DMS53 treated with DMSO at 0.1 percent for 48 hours (cell line): ENCODE results near the gene FAM25G.

Source experiments
- DNase-seq: peaks from one replicate; lab custom pipeline; 2025; ENCODE audit not compliant: unreplicated experiment; lab: John Stamatoyannopoulos, UW

The FAM25G gene

DNA sequence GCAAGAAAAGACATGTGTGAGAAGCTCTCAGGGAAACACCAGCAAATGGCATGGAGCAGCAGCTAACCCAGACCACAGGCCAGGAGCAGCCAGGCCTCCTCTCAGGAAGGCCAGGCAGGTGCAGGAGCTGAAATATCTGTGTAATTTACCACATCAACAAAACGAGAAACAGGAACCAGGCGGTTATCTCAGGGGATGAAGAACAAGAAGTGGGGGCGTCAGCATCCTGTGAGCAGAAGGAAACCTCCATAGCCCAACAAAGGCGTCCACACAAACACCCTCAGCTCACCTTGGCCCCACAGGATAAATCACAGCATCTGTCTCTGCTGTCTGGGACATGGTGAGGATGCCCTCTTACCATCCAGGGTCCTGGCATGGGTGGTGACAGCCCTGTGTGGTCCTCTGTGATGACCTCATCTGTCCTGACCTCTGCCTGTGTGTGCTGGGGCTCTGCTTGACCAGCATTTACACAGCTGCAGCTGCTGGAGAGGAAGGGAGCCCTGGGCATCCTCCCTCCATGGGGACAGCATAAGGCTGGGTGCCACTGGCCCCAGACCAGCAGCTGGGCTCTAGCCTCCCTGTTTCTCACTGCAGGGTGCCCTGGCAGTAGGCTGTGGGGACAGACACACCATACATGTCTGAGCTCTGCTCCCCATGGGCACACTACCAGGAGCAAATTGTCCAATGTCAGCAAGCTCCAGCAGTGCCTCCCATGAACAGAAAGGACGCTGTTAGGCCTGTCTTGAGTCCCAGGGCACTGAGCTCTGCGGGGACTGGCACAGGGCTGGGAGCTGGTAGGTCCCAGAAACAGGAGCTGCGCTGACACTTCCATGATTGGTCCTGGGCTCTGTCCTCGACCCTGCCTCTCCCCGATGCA lies 42.2 kb downstream of the FAM25G start:
- peak; percentile 40 for DNase-seq

DNA sequence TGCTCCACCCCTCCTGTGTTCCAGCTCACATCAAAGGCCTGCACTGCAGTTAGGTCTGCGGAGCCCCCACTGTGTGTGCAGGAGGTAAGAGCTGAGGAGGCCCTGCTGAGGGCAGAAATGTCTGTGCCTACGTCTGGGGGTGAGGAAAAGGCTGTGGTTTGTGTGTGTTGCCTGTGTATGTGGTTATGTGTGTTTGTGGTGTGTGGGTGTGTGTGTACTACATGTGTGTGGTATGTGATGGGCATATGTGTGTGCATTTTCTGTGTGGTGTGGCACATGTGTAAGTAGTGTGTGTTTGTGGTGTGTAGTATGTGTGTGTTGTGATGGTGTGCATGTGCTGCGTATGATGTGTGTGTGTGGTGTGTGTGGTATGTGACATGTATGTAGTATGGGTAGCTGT lies 43.8 kb downstream of the FAM25G start:
- DNase-seq = no peak

DNA sequence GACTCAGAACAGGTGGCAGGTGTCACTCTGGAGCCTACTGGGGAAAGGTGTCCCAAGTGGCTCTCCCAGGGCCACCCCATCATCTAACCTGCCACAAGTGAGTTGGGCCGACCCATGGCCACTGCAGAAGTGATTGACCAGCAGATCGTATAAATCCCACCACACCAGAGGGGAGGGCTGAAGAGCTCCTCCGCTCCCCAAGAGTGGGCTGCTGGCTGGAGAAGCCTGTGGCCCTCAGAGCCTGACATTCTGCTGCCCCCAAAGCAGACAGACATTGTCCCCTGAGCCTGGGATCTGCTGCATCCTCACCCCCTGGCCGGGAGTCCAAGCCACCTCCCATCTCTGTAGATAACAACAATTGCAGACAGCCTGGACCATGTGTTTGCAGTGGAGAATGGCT lies 44.3 kb downstream of the FAM25G start:
- DNase-seq = no peak

DNA sequence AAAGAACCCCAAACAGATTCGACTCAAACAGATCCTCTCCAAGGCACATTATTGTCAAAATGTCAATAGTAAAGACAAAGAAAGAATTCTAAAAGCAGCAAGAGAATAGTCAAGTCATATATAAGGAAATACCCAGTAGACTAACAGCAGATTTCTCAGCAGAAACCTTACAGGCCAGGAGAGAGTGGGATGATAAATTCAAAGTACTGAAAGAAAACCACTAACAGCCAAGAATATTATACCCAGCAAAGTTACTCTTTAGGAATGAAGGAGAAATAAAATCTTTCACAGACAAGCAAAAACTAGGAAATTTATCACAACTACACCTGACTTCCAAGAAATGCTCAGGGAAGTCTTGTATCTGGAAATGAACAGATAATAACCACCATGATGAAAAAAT lies 45.8 kb downstream of the FAM25G start:
- DNase-seq = no peak

DNA sequence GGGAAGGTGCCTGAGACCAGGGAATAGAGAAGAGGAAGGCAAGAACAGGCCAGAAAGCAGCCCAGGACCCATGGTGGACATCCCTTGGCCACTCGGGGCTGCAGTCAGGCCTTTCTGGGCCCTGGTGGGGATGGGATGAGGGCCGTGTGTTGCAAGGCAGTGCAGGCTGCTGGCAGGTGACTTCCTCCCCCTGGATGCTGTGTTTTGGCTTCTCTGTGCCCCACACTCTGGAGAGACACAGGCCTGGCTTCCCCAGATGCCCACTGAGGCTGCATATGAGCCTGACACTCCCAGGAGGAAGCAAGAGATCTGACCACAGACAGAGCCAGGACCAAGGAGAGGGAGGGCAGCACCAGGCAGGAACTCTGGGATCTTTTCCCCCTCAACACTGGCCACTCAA lies 47.5 kb downstream of the FAM25G start:
- no peak for DNase-seq

DNA sequence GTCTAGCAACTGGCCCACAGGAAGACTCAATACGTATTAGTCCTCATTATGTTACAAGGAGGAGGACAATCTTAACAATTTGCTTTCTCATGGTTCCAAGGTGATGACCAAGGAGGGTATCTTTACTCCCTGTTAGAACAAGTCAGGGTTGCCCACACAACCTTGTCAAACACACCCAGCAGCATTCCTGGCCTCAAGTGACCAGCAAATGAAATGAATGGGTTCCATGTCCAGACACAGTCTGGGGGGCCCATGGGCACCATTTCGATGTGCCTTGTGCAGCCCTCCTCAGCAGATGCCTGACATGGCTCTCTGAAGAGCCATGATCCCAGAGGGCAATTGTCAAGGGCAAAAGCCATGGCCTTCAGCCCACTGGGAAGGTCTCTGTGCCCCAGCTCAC lies 48.4 kb downstream of the FAM25G start:
- DNase-seq = no peak

DNA sequence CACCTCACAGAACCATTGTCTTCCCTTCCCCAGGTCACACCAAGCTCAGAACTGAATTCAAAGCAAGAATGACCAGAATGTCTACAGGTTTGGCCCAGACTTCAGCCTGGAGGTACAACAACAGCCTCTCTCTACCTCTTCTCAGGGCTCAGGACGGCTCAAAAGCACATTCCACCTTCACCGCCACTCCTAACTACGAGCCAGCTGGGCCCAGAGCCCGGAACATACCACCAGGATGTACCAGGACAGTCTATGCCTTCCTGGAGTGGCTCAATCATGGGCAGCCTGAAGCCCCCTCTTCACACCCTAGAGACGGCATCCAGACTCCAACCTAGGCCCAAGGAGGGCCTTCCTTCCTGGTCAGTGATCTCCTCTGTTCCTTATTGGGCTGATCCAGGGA lies 49.1 kb downstream of the FAM25G start:
- no peak for DNase-seq

DNA sequence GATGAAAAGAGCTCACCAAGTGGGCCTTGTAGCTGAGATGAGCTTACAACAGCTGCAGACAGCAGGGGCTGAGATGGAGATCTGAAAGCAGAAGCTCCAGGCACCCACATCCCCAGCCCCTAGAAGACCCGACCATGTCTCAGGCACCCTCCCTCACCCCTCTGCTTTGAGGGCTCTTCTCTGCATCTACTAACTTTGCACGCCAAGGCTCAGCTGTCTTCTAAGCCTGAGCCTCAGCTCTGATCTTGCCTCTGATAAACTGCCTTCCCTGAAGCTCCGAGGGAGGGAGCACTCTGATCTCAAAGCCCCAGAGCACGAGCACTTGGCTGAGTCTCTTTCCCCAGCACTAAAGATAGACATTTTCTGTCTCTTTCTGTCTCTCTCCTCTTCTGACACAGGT lies 49.6 kb downstream of the FAM25G start:
- no peak for DNase-seq

DNA sequence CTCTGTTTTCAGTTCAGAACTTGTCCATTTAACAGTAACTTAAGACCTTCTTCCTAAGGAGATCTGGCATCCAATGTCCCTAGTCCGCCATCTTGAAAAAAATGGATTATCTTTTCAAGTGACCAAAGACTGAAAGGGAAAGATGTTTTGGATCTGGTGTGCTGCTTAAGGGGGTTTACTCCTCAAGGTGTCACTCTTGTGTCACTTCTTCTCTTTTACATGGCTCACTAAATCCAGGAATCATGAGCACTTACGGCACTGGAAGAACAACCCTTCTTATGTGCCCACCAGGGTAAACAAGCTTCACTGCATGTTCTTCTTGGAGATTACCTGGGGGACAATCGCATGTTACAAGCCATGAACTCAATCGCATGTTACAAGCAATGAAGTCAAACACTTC lies 51.3 kb downstream of the FAM25G start:
- DNase-seq = no peak

DNA sequence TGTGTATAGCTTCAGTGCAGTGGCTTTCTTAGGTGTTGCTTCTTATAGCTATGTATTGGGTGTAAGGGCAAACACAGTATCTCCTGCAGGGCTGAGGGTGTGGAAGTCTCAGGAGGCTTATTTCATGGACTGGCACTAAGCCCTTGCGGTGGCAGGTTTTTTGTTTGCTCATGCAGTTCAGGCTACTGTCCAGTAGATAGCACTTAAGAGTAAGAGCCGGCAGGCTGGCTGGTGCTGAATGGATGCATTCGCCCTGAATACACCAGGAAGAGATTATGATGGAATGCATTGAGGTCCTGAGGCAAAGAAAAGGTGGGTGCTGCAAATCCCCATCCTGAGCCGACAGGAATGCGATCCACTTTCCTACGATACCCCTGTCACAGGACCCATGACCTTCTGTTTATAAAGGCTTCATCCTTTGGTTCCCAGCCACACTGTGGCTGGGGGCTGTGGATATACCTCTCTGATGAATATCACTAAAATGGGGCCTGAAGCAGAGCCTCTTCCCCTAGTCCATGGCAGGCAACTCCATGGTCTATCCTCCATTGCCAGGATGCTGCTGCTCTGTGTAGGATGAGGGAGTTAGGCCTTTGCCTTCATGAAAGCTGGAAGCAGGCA lies 52.5 kb downstream of the FAM25G start:
- DNase-seq = peak; percentile 82
